Daoy (cell line): Measurements from ENCODE around the gene GRHL1. TPM values are rescaled to one million over a fixed set of nuclear protein-coding genes. Genes with fewer than 3 reads are reported as not detected.

ENCODE experiments used
- DNase-seq: peaks from one replicate; pipeline ENCODE4 v3.0.0-alpha.2; 2015; ENCODE audit warnings: low read depth
- total RNA-seq: library from RNA; depleted of rRNA; stranded (reverse); fragments of >200 nt; shearing (Covaris generic); gene quantifications from 2 replicates; pipeline ENCODE4 v1.2.3, GENCODE V29; 2014

Gene GRHL1
- total RNA-seq, 1 experiment from 2014 or later = 2.2 TPM

DNA sequence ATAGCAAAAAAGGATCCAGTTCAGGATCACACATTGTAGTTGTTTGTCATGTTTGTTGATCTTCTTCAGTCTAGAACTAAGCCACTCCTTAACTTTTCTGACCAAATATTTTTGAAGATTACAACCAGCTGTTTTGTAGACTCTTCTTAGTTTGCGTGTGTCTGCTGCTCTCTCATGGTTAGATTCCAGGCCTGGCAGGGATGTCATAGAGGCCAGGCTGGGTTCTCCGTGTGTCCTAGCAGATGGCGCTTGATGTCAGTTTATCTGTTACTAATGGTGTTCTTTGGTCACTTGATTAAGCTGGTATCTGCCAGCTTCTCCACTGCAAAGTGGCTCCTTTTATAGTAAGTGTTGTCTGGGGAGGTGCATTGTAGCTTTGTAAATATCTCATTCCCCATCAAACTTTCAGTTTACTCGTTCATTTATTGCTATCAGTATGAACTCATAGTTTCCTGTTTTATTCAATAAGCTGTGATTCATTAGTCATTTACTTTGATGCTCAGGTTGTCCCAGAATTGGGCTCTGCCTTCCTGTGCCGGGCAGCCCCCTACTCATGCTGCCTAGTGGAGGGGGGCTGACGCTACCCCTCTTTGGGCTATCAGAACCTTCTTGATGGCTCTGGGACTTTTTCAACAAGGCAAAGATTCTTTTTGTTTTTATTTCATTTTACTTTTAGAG, 42.1 kb downstream of the GRHL1 start:
- no peak for DNase-seq

DNA sequence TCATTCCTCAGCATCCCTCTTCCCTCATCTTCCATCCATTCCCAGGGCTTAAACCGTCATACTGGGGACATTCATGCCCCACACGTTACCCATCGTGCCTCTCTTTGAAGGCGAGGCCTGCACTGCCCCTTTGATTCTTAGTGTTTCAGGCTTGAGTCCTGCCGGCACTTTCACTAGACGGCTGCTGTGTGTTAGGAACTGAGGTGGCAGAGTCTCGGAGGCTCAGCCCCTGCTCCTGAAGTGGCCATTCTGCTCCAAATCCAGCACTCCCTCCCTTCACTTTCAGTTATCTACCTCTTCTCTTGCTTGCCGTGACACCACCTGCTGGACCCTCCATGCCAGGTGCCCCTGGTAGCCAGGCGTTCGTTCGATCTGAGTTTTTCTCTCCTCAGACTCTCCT, 43.0 kb downstream of the GRHL1 start:
- no peak for DNase-seq

DNA sequence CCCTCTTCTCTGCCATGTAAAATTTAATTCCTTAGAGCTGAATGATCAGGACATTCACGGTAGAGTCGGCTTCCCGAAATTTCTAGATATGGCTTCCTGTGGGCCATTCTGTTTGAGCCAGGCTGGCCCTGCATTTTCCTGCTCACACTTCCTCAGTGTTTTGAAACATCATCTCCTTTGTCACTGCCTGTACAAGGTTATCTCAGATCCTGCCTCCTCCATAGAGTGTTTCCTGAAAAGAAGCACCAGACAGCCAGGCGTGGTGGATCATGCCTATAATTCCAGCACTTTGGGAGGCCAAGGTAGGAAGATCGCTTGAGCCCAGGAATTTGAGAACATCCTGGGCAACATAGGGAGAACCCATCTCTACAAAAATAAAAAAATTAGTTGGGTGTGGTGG, 43.6 kb downstream of the GRHL1 start:
- no peak for DNase-seq

DNA sequence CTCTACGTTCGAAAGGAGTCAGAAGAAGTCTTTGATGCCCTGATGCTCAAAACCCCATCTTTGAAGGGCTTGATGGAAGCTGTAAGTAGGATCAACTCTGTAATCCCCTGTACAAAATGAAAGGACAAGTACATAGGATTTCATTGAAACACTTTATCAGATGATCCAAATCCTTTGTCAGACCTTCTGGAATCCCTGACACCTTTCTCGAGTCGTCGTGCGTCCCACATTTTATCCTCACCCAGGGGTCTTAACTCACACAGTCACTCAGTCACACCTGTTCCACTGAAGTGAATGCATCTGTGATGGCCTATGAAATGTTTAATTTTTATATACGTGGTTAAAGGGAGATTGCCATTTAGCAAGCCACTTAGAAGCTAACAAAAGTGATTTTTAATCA, 44.8 kb downstream of the GRHL1 start:
- no peak for DNase-seq

DNA sequence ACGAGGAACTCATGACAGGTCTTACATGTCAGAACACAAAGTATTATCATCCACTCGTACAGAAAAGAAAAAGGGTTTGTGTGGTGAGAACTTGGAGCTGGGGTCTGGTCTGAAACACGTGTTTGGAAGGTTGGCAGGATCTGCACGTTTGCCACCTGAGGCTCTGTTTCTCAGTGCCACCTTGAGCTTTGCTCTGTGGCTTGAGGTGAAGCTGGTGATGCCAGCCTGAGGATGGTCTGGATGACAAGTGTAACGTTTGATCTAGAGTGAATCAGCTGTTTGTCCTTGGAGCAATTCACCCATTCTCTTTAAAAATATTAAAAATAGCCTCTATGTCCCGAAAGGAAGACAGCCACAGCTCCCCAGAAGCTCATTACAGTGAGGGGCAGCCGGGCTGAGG, 46.4 kb downstream of the GRHL1 start:
- no peak for DNase-seq

DNA sequence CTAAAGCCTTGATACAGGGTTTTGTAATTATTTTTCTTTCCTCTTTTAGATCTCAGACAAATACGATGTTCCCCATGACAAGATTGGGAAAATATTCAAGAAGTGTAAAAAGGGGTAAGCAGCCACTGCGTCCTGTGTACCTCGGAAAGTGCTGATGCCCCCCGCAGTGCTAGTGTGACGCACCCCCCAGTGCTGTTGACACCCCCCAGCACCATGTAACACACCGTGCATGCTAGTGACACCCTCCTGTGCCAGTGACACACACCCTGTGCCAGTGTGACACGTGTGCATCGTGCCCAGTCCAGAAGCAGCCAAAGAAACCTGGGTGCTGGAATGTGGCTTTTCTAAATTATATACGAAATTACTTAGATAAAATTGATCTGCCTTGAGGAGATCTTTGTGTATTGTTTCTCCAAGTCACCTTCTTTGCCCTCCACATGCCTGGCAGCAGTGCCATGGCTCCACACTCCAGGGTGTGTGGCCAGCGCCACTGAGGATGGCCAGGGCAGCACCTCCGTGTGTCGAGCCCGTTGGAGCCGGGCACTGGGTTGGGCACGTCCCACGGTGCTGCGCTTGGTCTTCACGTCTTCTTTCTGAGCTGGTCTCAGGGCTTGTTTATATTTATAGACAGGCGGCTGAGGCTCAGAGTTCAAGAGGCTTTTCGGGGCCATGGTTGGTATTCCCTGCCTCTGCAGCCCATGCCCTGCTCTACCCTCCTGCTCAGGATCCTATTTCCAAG, 47.6 kb downstream of the GRHL1 start:
- DNase-seq = no peak

DNA sequence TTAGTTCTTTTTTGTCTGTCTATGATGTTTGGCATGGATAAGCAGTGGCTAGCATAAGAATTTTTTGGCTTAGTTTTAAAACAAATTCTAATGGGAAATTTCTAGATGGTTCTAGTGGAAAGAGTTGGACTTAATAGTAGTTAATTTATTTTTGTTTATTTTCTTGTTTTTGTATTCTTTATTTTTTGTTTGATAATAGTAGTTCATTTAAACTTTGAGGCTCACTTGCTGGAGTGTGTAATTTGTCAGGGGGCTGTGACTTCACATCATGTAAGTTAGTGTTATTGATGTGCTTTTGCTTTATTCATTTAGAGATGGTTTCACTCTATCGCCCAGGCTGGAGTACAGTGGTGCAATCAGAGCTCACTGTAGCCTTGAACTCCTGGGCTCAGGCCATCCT, 48.2 kb downstream of the GRHL1 start:
- no peak for DNase-seq

DNA sequence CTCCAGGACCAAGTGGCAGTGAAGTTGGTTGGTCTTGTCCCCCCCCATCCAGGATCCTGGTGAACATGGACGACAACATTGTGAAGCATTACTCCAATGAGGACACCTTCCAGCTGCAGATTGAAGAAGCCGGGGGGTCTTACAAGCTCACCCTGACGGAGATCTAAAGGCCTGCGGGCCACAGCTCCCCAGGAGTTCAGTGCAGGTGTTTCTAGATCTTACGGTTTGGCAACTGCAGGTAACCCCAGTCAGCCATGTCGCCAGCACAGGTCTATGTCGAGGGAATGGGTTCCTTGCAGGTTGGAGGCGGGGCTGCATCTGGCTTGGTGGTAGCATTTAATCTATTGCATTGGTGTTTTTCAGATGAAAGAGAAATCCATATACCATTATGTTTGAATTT, 49.0 kb downstream of the GRHL1 start:
- no peak for DNase-seq

DNA sequence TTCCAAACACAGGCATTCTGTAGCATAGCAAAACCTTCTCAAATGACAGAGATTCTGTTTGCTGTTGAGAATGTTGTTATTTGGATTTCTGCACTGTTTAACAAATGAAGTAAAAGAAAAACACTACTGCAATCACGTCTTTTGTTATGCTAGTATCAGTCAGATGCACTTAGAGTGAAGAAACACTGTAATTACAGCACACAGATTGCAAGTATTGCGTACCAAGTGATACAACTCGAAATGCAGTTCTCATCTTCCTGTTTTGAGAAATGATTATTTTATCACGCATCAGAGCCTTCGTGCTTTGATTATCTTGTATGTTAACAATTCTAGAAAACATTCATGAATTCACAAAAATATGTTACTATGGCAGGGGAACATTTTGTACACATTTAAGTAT, 50.1 kb downstream of the GRHL1 start:
- no peak for DNase-seq

DNA sequence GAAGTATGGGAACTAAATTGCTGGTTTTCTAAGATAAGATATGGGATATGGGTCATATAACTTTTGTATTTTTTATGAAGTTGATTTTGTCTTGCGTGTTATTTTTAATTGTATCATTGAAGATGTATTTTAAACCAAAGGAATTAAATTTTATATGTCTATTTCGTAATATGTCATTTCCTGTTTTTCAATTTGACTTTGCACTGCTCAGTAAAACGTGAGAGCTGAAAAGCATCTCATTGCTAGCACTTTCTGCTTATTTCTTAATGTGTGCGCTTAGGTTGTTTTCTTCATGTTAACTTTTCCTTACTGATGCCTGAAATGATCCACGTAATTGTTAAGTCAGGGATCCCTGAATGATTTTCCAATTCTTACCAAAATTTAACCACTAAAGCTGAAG, 50.6 kb downstream of the GRHL1 start:
- no peak for DNase-seq

DNA sequence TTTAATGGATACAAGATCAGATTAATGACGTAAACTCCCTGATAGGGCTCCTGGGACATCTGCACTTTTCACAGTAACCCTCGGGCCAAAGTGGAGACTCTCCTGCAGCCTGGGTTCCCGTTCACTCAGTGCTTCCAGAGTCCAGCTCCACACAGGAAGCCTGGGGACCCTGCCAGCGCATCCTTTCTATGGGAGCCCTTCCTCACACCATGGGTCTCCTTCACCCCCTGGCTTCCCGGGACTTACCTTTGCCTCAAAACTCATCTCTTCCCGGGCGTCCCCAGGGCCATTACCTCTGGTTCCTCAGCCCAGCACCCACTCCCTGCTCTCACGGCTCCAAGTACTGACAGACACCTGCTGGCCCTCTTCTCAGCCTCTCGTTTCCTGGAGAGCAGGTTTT, 51.2 kb downstream of the GRHL1 start:
- no peak for DNase-seq

DNA sequence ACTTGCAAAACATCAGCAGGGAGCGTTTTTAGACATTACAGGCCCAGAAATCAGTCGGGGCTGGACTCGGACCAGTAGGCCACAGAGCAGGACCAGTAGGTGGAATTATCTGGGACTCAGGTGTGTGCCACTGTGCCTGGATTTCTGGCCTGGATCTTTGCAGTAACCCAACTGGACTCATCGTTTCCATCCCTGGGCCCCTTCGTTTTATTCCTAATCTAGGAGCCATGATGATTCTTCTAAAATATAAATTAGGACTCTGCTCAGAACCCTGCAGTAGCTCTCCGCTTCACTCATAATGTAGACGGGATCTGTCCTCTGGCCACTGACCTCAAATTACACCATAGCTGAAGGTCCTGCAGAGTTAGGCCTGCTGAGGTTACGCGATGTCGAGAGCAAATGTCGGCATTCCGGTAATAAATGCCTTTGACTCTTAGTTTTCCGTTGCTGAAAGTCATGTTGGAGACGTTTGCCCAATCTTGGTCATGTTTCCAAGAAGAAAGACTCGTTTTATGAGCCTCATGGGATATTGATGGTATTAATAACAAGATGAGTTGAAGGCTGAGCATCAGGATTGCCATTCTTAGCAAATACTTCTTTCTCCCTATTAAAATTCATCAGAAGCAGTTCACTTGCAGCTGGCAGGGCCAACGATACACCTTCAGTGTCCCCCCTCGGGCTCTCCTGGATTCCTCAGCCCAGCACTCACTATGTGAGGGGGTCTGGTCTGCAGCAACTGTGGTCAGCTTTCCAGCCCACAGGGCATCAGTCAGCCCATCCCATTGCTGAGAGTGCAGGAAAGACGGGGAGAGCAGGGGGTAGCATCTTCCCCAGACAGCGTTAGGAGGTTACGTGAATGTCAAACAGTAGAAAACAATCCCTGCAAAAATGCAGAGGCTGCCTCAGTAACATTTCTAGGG, 52.0 kb downstream of the GRHL1 start:
- DNase-seq = no peak

DNA sequence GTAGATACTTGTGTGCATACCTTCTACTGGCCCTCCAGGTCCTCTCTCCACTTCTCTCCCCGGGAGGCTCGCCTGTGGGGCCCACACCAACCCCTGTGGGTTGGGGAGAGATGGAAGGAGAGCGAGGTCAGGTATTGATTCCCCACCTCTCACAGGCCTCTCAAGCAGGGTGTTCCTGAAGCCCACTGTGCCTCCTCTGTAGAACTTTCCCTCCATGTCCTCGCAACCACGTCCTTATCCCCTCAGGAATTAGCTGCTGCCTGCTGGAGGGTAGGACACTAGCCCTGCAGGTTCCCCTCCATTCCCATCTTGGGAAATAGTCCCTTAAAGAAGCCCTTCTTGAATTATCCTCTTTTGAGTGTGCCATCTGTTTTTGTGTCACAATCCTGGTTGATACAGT, 52.9 kb downstream of the GRHL1 start:
- DNase-seq = no peak

DNA sequence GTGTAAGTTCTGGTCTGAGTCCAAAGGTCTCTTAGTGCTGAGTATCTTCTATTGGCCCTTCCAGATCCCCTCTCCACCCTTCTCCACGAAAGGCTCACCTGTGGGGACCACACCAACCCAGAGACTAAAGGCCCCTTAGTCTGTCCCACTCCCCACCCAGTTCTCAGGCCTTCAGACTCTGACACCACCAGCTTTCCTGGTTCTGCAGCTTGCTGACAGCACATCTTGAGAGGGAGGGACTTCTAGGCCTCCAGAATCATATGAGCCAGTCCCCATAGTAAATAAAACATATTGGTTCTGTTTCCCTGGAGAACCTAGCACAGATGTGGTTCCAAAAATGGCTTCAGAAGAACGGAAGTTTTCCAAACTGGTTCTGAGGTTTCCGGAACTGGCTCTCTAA, 53.3 kb downstream of the GRHL1 start:
- no peak for DNase-seq

DNA sequence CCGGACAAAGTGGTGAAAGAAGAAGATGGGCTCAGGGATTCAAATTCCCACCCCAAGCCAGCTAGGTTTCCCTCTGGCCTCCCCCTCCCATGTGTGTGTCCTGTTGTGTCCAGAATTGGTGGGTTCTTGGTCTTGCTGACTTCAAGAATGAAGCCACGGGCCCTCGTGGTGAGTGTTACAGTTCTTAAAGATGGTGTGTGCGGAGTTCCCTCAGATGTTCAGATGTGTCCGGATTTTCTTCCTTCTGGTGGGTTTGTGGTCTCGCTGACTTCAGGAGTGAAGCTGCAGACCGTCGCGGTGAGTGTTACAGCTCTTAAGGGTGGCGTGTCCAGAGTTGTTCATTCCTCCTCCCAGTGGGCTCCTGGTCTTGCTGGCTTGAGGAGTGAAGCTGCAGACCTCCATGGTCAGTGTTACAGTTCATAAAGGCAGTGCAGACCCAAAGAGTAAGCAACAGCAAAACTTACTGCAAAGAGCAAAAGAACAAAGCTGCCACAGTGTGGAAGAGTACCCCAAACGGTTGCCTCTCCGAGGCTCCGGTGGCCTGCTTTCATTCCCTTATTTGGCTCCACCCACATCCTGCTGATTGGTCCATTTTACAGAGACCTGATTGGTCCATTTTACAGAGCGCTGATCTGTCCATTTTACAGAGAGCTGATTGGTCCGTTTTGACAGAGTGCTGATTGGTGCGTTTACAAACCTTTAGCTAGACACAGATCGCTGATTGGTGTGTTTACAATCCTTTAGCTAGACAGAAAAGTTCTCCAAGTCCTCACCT, 54.2 kb downstream of the GRHL1 start:
- DNase-seq = no peak

DNA sequence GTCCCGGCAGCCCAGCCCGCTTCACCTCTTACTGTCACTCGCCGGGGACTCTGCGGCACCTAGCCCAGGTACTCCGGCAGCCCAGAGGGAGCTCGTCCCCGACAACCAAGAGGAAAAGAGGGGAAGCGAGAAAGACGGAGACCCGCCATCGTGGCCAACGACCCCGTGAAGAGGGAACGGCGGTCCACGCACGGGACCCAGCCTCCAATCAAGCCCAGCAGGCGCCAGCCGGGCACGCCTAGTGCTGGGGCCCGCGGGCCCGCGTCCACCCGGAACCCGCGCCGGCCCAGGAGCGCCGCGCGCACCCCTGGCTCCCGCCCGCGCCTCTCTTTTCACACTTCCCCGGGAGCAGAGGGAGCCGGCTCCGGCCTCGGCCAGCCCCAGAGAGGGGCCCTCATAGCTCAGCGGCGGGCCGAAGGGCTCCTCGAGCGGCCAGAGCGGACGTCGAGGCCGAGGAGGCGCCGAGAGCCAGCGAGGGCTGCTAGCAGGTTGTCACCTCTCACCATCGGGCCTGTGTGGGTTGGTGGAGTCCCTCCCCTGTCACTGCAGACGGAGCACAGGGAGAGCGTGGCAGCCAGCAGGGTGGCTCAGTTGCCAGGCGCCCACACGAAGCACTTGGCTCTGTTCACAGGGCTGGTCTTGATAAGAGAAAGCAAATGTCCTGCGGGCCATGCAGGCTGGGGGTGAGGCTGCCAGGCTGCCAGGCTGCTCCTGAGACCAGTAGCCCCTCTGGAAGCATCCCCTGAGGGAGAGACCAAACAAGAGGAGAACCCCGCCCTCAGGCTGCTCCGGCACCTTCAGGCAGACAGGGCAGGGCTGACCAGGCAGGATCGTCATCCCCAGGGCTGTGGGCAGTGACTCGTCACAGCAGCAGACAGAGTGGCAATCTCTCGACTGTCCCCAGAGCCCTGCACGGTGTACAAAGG, 55.0 kb downstream of the GRHL1 start:
- no peak for DNase-seq

DNA sequence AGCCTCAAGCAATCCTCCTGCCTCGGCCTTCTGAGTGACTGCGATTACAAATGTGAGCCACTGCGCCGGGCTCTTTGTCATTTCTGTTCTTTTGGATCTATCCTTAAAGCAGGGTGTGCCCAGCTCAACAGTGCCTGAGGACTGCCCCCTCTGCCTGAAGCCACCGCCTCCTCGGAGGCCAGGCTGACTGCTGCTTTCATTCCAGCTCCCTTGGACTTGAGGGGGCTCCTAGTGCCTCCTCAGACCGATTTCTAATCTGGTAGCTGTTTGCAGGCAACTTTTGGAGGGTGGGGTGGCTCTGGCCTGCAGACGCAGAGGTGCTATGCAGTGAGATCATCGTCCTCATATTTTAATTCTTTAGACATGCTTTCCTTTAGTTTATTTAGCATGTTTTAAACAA, 55.9 kb downstream of the GRHL1 start:
- DNase-seq = no peak

DNA sequence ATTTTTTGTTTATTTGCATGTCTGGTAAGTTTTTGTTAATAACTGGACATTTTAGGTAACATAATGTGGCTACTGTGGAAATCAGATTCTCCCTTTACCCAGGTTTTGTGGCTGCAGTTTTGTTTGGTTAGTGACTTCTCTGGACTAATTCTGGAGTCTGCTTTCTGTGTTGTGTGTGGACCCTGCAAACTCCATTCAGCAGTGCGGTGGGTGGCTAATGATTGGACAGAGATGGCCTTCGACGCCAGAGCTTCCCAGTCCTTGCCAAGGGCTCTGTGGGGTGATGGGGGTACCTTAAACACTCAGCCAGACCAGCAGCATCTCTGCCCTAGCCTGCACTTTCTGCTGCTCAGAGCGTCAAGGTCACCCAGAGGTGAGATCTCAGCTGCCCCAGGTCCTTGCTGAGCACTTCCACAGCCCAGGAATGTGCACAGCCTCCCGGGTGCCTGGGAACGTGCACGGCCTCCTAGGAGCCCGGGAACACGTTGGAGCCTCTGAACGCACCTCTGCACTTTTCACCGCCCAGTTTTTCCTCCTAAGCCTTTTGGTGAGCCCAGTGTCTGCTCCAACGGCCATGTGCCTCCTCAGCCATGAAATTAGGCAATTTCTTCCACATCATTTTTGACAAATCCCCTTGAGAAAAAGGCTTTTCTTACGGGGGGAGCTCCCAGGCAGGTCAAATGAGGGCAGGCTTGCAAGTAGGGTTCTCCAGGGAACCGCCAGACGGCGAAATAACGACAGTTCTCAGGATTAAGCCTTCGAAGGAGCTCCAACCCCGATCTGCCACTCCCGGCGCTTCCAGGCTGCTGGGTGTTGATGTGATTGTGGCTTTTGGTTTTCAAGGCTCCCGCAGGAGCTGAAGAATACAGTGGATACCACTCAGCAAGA, 56.7 kb downstream of the GRHL1 start:
- DNase-seq = no peak

DNA sequence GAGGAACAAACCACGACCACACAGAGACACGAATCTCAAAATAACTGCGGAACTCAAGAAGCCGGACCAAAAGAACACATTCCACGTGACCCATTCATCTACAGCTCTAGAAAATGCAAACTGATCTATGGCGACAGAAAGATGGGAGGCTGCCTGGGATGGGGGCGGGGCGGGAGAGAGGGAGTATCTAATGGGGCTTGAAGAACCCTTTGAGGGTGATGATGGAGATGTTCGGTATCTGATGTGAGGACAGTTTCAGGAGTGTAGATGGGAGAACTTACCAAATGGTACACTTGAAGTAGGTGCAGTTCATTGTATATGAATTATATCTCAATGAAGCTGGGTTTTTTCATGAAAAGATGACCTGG, 57.3 kb downstream of the GRHL1 start:
- DNase-seq = no peak

DNA sequence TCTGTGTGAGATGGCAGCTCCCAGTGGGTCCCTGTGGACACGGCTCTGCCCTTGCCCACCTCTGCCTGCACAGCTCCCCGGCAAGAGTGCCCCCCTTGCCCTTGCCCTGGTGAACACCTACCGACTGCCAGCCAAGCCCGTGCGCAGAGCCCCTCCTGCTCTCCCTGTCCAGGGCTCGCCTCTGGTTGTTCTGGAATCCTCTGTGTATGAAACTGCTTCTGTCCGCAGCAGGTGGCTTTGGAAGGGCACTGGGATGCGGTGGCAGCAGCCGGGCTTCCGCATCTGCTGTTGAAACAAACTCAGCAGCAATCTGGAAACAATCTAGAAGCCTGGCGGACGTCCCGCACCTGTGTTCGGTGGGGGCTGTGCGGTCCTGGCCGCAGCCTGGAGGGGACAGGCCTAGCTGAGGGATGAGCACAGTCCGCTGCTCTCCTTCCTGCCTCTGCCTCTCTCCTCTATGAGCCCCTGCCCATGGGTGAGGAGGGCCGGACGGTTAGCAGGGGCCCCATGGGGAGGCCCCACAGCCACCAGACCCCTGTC, 57.8 kb downstream of the GRHL1 start:
- no peak for DNase-seq
